Pancreas (tissue), 10 donors: Measurements from ENCODE around the gene ANKRD28. TPM values are rescaled to one million over a fixed set of nuclear protein-coding genes. Genes with fewer than 3 reads are reported as not detected.
A peak's percentile ranks its signal among the peaks of the same experiment; 100 is the strongest.
"Not testable (repeated sequence)": the region's sequence is repeated elsewhere in the genome, so short reads cannot be mapped to it uniquely, and the experiment has no call there.

Source experiments
- ATAC-seq, 4 donors: fragments of 200-7000 bp; cut with Tn5 transposase; one replicate each; pipeline versions ENCODE4 v1.8.0 to v1.9.1; 2020; ENCODE audit warnings: mild to moderate bottlenecking in 4 of 4, moderate library complexity in 4 of 4
- DNase-seq, 6 donors: peaks; one replicate each; pipeline ENCODE4 v3.0.0-alpha.2; 2020
- FAIRE-seq: peaks from 2 replicates; lab custom pipeline; 2012; peaks lifted over from hg19 to GRCh38; lab: Jason Lieb, UNC
- H3K27ac ChIP-seq, 4 donors: fragments of 200-600 bp; sonication (generic); 1 replicate in 3 of 4; 2 replicates in 1 of 4; pipeline versions ENCODE4 v1.5.0 to v1.8.0; 2020
- H3K27me3 ChIP-seq, 4 donors: fragments of 200-600 bp; one replicate each; pipeline ENCODE4 v1.8.0; 2021
- H3K36me3 ChIP-seq, 3 donors: fragments of 200-600 bp; sonication (generic) in 1 of 3; one replicate each; pipeline versions ENCODE4 v1.5.0 to v1.8.0; 2020 to 2021
- H3K4me1 ChIP-seq, 3 donors: fragments of 200-600 bp; one replicate each; pipeline ENCODE4 v1.8.0; 2021
- H3K4me3 ChIP-seq, 4 donors: fragments of 200-600 bp; sonication (generic) in 2 of 4; one replicate each; pipeline versions ENCODE4 v1.5.0 to v1.8.0; 2020 to 2021
- H3K9me3 ChIP-seq, 4 donors: fragments of 200-600 bp; one replicate each; pipeline ENCODE4 v1.8.0; 2021
- CTCF ChIP-seq, 4 donors: fragments of 200-600 bp; sonication (generic) in 3 of 4; IDR thresholded peaks; one replicate each; pipeline versions ENCODE4 v1.5.0 to v1.8.0; 2021; ENCODE audit warnings: antibody characterized with exemption in 4 of 4
- WGBS, 2 donors: extraction: QIAGEN DNeasy Blood & Tissue Kit; methylation state at CpG; one replicate each; pipeline ENCODE4 v1.1.7; 2013; 5-methylcytosine and 5-hydroxymethylcytosine counted together
- intact Hi-C, 3 donors: fragments of 100-400 bp; cut with DNase I; formaldehyde crosslinking; loops; one replicate each; pipeline versions ENCODE4 v1.11.1 to v1.14.2; 2022
- polyA plus RNA-seq, 2 donors: library from polyadenylated mRNA; stranded (reverse); fragments of 200-250 nt; gene quantifications; one replicate each; pipeline ENCODE4 v1.2.3, GENCODE V29; 2013
- total RNA-seq, 6 donors: library from RNA; stranded (reverse); fragmentation: NEBNext Ultra II Directional in 4 of 6; extraction: Animal tissue kit (Norgen Biotek cat#: 25700) in 4 of 6; gene quantifications; one replicate each; pipeline versions ENCODE4 v1.2.1 to v1.2.4, GENCODE V29; 2021 to 2023
- donor health status: healthy with polysubstance abuse.
- donor health status: DM: no; HTN: no; CAD: no; lungs with moderate emphysema.
- donor health status: DM: no; HTN: no; CAD: no.
- donor health status: control.
- donor health status: control.
- donor health status: Bipolar disorder and iron deficiency.
- donor health status: DM: yes; HTN: yes; CAD: no.
- donor health status: DM: no; HTN: no; CAD: no.
- donor health status: DM: no; HTN: no; CAD: no.
- donor health status: DM: yes; HTN: yes; CAD: no.

The ANKRD28 gene
- total and polyA plus RNA-seq, 8 donors, result 9.5 to 40.5 (median 29.6) TPM

- H3K9me3 ChIP-seq, result no peaks in the 10 kb centered on the region
- no peak for ATAC-seq
Measured at GRCh38 chr3:15744176-15744575, 53.6 kb downstream of the ANKRD28 start.

GRCh38 chr3:15743587-15744009 lies 54.2 kb downstream of the ANKRD28 start:
- FAIRE-seq, result no peak
- ATAC-seq, result no peak
- H3K4me1 ChIP-seq, result no peaks in the 10 kb centered on the region
- no peak overlapping the region for H3K4me3 ChIP-seq
- H3K27me3 ChIP-seq, result no peaks in the 10 kb centered on the region
- H3K27ac ChIP-seq, result no peak overlapping the region
- no peaks in the 10 kb centered on the region for H3K9me3 ChIP-seq
- intact Hi-C loops, result no loop called here
- TF ChIP-seq CTCF (IDR thresholded peaks at IDR 0.05), result no peak
- no peaks in the 10 kb centered on the region for H3K36me3 ChIP-seq
- WGBS, 2 donors, result 91 to 95% methylated on average over 3 of the region's 3 CpGs
- no peak for DNase-seq

More at GRCh38 chr3:15744176-15744575, 53.6 kb downstream of the ANKRD28 start:
- Histone ChIP-seq H3K27ac (no peak overlapping the region), H3K4me3 (no peak overlapping the region), H3K4me1 (no peaks in the 10 kb centered on the region), H3K36me3 (no peaks in the 10 kb centered on the region), H3K27me3 (no peaks in the 10 kb centered on the region)
- intact Hi-C loops, result no loop called here
- no peak for TF ChIP-seq CTCF (IDR thresholded peaks at IDR 0.05)
- DNase-seq (no peak), FAIRE-seq (no peak)
- 95 to 96% methylated on average over 6 of the region's 6 CpGs for WGBS, 2 donors

- H3K9me3 ChIP-seq, H3K27me3 ChIP-seq, intact Hi-C loops, FAIRE-seq, H3K27ac ChIP-seq, H3K4me3 ChIP-seq, ATAC-seq, H3K4me1 ChIP-seq, H3K36me3 ChIP-seq: not testable (repeated sequence)
- WGBS, 2 donors, result 99 to 100% methylated on average over 11 to 25 of the region's 26 CpGs
- peak in 1 of 6 donors; percentile 30 for DNase-seq
Measured at GRCh38 chr3:15742236-15742635, 55.5 kb downstream of the ANKRD28 start.

GRCh38 chr3:15738616-15739005 lies 59.2 kb downstream of the ANKRD28 start:
- H3K27me3 ChIP-seq, H3K4me3 ChIP-seq, DNase-seq, intact Hi-C loops, H3K36me3 ChIP-seq, H3K27ac ChIP-seq, H3K4me1 ChIP-seq, FAIRE-seq, H3K9me3 ChIP-seq, ATAC-seq: not testable (repeated sequence)
- WGBS, 2 donors, result 98 to 99% methylated on average over 8 of the region's 11 CpGs

- H3K27ac ChIP-seq, result no peak overlapping the region
- no peak for TF ChIP-seq CTCF (IDR thresholded peaks at IDR 0.05)
- no peaks in the 10 kb centered on the region for H3K9me3 ChIP-seq
- H3K27me3 ChIP-seq, result no peaks in the 10 kb centered on the region
- peaks cover 0 to 28% (median 0%) of the 10 kb centered on the region in 3 donors for H3K36me3 ChIP-seq
- ATAC-seq, result no peak
- FAIRE-seq, result no peak
- 93 to 99% methylated on average over 2 of the region's 2 CpGs for WGBS, 2 donors
- DNase-seq, result no peak
- no peaks in the 10 kb centered on the region for H3K4me1 ChIP-seq
- intact Hi-C loops, result no loop called here
- no peak overlapping the region for H3K4me3 ChIP-seq
Measured at GRCh38 chr3:15731024-15731423, 66.8 kb downstream of the ANKRD28 start.

GRCh38 chr3:15728766-15729165 lies 69.0 kb downstream of the ANKRD28 start:
- H3K27me3 ChIP-seq, result no peaks in the 10 kb centered on the region
- TF ChIP-seq CTCF (IDR thresholded peaks at IDR 0.05), result no peak
- ATAC-seq, result peak in 3 of 4 donors; percentile 30 to 42 (median 34)
- no peak overlapping the region for H3K27ac ChIP-seq
- H3K9me3 ChIP-seq, result no peaks in the 10 kb centered on the region
- no peak for FAIRE-seq
- no peaks in the 10 kb centered on the region for H3K4me1 ChIP-seq
- no peak for DNase-seq
- H3K36me3 ChIP-seq, result peaks cover 0 to 23% (median 0%) of the 10 kb centered on the region in 3 donors
- intact Hi-C loops, result no loop called here
- H3K4me3 ChIP-seq, result no peak overlapping the region
